GM21619 (cell line): ENCODE measurements around the gene DRC3.

Experiments
- ATAC-seq: cut with Tn5 transposase; IDR thresholded peaks from one replicate; pipeline ENCODE4 v1.9.1; 2021; ENCODE audit not compliant: unreplicated experiment

DRC3 gene

DNA sequence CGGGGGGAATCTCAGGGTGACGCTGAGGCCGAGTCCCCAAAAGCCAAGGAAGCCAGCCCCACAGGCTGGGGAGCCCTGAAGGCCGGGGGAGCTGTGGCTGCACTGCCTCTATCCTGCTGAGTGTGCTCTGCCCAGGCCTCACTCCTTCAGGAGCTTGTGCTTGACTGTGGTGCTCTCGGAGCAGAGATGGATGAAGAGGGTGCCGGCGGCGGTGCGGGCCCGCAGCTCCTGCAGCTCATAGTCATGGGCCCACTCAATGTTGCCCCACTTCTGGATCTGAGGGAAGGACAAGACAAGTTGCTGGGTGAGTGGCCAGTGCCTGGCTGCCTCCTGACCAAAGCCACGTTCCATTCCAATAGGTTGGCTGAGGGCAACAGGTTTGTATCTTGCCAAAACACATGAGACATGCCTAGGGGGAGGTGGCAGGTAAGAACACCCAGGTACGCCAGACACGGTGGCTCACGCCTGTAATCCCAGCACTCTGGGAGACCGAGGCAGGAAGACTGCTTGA is 45.8 kb downstream of the DRC3 start:
- ATAC-seq: no peak

DNA sequence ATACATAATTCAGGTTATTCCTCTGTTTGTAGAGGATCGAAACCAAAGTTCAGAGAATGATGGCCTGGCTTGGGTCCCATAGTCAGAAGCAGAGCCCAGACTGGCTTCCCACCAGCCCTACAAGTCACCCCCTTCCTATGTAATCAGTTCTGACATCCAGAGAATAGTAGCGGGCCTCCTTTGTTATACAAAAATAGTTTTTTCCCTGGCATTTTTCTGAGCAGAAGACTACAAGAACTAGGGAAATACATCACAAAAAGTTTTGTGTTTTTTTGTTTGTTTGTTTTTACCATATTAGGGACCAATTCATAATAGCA is 47.1 kb downstream of the DRC3 start:
- ATAC-seq: no peak

DNA sequence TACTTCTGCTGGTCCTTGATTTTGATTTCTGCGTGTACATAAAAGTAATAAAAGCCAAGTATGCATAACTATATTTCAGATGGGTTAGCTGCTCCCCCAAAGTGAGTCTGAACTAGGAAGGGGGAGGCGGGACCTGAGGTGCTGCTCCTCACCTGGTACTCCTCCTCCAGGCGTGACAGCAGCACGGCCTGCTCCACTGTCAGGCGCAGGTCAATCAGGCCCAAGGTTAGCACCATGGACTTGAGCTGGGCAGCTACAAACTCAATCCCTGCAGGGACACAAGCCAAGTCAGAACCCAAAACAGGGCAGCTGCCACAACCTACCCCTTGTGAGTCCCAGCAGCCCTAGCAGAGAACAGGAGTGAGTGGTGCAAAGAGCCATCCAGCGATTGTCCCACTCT is 48.3 kb downstream of the DRC3 start:
- ATAC-seq: no peak

DNA sequence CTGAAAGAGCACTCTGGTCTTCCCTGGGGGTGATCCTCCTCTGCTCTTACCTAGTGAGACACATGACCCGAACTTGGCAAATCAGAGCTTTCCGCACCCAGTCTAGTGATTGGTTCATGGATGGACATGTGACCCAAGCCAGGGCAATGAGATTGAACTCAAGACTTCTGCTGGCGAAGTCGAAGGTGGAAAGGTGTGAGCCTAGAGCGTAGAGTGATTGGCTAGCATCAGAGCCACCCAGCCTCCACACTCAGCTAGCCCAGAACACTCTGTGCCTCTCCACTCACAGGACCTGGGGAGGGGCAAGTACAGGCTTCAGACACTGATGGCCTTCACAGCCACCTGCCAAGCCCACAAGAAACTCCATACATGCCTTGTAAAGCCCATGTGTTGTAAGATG is 48.7 kb downstream of the DRC3 start:
- ATAC-seq: no peak

DNA sequence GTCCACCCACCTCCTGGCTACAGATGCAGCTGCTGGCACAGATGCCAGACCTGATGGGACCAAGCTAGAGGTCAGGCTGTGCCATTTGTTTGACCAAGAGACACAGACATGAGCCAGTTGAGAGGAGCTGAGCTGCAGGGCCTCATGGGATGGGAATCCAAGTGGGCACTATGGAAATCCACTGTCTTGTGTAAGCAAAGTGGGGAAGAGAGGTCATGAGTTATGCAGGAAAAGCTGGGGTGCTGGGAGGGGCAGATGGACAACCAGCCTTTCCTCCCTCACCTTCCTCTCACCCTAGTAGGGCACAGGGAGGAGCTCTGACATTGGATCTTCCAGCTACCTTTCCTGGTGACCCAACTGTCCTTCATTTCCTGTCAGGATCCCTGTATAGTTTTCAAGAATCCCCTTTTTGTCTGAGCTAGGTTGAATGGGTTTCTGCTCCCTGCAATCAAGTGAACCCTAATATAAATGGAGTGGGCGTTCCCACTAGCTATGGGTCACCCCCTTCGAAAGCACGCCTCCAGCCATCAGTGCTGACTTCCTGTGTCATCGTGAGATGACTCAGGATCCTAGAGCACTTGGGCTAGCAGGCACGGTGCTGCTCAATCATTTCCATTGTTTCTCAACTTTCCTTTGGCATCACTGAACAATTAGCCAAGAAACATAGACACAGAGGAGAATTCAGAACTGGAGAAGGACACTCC is 52.7 kb downstream of the DRC3 start:
- peak; percentile 80 for ATAC-seq

DNA sequence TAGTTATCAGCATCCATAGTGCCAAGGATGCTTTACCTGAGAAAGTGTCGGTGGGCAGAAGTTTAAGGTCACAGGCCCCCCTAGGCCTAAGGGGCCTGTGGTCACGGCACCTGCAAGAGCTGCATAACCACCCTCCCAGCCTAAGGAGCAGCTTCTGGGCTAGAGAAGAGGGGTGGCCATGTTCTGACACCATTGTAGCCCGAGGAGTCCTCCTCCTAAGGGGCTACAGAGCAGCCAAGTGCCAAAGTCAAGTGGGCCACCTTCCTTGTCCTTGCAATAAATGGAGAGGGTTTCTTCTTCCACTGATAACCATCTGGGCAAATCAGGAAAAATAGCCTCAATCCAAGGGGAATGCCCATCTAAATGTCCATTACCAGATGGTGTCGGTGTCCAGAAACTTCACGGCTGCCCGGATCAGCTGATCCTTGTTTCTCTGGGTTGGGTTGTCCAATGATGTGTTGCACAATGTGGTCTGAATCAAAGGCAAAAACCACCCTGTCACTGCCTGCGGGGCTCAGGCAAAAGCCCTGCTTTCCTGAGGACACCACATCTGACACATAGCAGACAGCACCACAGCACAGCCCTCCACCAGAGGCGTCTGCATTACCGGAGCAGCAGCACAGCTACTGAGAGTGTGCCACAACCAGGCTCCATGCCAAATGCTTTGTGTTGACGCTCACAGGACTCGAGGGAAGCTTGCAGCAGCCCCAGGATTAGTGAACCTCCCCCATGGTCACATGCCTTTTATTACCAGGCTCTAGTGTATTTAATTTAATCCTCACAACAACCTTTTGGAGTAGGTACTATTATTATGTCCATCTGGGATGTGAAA is 53.5 kb downstream of the DRC3 start:
- ATAC-seq: peak; percentile 27

DNA sequence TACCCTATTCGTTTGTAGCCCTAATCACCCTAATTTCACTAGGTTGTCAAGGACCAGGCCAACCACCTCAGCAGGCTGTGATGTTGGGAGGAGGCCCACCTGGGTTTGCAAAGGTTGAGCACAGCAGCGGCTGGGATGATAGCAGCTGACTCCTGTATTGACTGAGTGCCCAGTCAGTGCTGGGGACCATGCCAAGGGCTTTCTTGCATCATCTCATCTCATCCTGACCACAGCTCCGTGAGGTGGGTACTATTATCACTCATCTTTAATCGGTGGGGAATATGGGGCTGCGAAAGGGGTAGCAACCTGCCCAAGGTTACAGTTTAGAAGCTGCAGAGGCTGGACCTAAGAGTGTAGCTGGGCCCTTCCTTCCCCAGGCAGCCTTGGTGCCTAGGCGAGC is 54.6 kb downstream of the DRC3 start:
- no peak for ATAC-seq

DNA sequence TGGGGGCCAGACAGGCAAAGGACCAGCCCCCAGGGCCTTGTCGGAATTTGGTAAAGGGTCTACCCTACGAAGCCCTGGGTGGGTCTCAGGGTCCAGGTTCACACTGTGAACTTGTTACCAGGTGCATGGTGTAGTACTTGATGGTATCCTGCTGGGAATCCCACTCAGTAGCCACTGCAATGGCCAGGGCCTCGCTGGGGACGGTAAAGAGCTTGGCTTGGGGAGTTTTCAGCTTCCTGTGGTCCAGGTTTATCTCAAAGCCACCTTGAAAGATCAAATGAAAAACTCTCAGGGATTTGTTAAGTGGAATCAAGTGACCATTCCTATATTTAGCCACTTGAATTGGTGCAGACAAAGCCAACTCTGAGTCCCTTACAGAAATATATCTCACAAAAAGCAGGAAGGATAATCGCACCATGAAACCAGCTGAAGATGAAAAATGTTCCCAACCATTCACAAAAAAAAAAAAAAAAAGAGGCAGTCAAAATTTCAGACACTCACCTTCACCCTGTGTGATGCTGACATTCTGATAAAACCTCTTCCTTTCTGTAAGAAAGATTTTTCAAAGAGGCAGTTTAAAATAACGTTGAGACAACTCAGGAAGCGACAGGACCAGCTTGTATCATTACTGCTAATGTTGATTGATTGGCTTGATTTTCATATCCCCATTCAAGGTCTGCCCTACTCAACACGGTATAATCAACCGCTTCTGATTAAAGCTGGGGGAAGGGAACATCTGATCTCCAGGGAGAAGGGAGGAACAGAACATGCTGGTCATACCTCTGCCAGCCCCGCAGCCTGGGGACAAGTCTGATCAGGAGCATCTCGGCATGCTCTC is 55.7 kb downstream of the DRC3 start:
- ATAC-seq: no peak

DNA sequence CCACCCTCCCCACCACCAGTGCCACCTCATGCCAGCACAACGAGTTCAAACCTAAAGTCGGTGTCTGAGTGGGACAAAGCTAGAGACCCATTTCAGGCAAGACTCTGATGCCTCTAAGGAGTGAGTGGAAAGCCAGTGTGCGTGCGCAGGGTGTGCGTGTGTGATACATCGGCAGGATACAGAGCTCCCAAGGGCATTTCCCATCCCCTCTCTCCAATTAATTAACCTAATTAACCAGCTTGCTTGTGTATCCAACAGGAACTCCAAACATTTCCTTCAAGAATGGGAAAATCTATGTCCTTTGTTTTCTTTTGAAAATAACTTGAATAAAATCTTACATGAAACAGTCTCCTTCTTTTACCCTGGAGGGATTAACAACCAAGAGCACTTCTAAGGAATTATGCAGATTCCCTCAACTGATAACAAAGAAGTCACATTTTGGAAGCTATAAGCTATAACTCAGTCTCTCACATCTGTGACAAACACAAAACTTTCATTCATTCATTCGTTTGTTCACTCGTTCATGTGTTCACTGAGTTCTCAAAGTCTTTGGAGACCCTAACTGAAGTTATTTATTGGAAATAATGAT is 56.4 kb downstream of the DRC3 start:
- ATAC-seq: no peak

DNA sequence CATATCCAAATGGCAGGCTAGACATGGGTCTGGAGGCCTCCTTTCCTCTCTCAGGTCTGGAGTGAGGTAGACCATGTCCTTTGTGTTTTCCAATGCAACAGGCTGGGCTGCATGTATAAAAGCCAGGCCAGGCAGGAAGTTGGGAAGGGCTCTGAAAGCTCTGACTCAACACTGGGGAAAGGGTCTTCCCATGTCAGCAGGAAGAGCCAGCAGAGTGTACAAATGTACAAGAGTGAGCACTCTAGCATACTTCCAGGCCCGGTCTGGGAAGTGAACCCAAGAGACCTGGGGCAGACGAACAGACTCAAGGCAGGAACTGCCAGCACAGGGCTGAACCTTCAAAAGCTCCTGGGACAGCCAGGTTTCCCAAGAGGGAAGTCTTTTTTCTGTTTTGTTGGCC is 59.3 kb downstream of the DRC3 start:
- ATAC-seq: no peak

DNA sequence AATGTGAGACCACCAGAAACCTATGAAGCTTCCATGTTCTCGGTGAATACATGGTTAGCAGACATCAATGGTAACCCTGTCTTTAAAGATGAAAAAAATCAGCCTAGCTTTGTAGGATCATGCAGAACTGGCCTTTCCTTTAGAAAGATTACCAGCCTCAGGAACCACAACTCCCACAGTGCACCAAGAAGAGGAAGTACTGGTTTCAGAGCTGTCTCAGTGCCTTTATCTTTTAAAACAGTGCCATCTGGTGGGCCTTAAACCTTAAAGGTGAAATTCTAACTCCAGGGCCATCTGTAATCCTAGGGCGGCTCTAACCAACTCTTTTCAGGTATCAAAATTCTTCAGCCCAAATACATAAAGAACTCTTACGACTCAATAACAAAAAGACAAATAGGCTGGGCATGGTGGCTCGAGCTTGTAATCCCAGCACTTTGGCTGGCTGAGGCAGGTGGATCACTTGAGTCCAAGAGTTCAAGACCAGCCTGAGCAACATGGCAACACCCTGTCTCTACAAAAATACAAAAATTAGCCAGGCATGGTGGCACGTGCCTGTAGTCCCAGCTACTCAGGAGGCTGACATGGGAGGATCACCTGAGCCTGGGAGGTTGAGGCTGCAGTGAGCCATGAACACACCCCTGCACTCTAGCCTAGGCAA is 60.9 kb downstream of the DRC3 start:
- ATAC-seq: peak; percentile 54

DNA sequence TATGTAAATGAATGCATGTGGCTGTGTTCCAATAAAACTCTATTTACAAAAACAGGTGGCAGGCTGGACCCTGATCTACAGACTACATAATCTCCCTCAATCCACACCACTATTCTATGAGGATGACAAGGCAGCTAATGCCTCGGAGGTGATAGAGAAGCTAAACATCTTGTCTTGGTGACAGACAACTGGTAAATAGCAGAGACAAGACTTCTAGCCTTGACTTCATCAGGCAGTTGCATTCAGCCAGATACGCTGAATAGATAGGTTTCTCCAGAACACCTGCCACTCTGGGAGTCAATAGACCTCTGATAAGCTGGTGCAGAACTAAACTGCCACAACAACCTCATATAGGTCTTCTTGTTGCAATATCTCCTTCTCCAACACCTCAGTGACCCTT is 63.0 kb downstream of the DRC3 start:
- ATAC-seq: no peak

DNA sequence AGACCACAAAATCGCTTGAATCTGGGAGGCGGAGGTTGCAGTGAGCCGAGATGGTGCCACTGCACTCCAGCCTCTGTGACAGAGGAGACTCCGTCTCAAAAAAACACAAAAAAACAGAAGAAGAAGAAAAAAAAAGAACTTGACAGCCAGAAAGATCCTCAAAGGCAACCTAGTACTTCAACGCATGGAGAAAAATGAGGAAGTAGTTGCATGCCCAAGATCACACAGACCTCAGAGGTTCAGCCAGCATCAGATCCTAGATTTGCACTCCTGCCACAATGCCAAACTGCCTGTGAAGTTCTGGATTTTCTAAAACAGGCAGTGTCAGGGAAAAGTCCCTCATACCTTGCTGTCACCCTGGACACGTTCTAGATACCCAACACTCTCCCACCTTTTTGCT is 64.8 kb downstream of the DRC3 start:
- no peak for ATAC-seq

DNA sequence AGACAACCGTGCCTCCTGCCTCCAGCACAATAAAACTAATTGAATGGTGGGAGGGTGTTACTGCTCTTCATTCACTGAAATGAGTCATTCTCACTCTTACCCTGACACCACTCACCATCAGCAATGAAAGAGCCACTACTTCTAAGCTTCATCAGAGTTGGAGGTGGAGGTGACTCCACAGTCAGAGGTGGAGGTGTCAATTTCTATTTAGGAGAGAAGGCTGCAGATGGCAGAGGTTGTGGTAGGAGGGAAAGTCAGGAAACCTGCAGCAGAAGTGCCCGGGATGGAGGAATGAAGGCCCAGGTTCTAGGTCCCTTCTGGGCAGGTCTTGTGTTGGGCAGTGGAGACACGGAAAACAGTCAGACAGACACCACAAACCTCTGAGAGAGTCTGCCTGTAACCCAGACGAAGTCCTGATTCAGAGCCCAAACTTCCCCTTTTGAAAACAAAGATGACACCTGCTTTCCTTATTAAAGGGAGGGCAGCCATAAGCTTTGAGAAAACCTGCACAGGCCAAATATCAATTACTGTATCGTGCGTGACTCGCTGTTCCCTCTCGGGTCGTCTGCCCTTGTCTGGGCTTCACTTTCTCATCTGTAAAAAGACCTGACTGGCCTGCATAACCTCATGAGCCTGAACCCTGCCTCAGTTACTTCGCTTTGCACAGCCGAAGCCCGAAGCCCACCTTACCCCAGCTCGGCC is 65.6 kb downstream of the DRC3 start:
- ATAC-seq: no peak

DNA sequence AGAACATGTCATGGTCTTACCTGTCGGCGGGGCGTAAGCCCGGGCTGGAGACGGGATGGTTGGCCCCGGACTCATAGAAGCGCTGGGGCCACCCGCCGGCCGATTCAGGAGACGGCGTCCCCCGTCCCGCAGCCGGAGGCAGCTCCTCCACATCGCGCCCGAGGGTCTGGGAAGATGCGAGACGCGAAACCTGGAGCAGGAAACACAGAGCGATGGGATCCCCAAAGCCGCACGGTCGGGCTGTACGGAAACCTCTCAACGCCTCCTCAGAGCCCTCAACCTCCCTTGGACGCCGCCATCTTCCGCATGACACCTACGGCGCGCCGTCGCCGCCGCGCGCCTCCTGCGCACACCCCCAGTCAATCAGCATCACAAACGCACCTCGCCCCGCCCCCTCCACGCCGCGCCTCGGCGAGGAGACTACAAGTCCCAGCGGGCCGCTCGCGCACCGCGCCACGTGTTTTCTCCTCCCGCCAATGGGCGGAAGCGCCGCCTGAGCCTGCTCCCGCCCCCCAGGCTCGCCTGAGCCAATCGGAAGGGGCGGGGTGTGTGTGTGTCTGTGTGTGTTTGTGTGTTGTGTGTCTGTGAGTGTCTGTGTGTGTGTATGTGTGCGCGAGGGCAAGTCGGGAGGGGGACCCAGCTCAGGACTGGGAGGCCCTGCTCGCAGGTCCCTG is 66.3 kb downstream of the DRC3 start, which contains the start of the genes ATPAF2 and GID4:
ATPAF2 (minus strand) TSS at position 308 of the 674 bp plus-strand sequence; CDS start at position 153, 155 bp downstream.
GID4 (plus strand) TSS at position 548 of the 674 bp plus-strand sequence; CDS start at position 605, 57 bp downstream.
- peak; percentile 86 for ATAC-seq

DNA sequence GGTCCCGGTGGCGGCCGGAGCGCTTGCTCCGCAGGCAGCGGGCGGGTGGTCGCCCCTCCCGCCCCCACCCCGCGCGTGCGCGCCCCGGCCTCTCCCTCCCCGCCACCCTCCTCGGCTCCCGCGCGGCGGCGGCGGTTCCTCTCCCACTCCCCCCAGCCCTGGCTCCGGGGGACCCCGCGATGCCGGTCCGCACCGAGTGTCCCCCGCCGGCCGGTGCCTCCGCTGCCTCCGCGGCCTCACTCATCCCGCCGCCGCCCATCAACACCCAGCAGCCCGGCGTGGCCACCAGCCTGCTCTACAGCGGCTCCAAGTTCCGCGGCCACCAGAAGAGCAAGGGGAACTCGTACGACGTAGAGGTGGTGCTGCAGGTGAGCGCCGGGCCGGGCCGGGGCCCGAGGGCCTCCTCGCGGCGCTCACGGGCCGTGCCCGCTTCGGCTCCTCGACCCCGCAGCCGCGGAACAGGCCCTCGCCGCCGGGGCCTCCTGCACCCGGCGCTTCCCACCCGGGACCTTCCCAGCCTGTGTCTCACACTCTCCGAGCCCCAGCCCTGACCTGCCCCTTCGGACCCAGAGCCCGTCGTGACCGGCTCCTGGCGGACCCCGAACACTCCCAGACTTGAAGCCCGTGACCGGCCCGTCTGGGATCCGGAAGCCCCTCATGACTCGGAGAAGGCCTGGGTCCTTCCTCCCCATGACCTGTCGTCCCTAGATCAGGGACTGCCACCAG is 67.0 kb downstream of the DRC3 start:
- ATAC-seq: peak; percentile 28

DNA sequence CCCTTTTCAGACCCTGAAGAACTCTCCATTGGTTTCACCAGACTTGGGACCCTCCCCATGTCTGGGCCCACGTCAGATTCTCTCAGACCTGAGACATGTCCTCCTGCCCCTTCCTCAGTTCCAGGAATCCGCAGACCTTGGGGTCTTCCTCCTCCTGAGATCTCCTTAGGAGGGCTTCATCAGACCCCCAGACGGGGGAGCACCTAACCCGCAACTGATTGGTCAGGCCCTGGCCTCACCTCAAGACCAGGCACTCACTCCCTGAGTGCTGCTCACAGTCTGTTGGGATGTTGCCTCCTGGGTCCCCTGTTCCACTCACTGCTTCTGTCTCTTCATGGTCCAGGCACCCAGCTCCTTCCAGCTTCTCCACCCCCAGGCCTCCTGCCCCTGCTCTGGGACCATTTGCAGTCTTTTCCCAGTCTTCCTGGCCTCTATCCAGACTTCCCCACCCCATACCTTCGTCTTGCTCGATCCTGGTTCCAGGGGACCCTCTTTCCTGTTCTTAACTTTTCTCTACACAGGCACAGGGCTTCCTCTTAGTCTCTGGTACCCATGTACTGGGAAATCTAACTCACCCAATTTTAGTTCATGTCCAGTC is 67.7 kb downstream of the DRC3 start:
- no peak for ATAC-seq

DNA sequence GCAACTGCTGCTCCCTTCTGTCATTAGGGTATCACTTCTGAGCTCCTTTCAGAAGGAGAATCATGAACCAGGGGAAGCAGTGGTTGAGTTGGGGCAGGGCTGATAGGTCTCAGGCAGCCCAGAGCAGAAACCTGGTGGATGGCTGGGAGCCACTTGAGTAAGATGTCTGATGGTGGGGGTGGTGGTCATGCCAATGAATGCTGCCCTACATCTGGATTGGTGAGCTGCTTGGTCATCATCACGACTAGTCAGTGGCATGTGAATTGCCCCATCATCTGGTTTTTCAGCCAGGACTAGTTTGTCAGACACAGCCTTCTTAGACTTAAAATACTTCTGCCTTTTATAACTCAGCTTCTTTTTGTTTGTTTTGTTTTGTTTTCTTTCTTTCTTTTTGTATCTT is 69.1 kb downstream of the DRC3 start:
- ATAC-seq: no peak
